ENCODE results near the gene KCNG4. TPM values are rescaled to one million over a fixed set of nuclear protein-coding genes. Genes with fewer than 3 reads are reported as not detected.

The KCNG4 gene
- total and polyA plus RNA-seq, 7 donors, result not detected

- 87 to 89% methylated on average over 10 of the region's 10 CpGs for WGBS, 2 donors
- Histone ChIP-seq H3K27ac (no peak overlapping the region), H3K9me3 (peaks cover 0 to 4% (median 0%) of the 10 kb centered on the region in 4 donors), H3K4me3 (no peak overlapping the region), H3K27me3 (peaks cover 0 to 7% (median 0%) of the 10 kb centered on the region in 3 donors), H3K4me1 (no peaks in the 10 kb centered on the region), H3K36me3 (no peaks in the 10 kb centered on the region)
- intact Hi-C loops (cut with DNase I), result no loop called here
- TF ChIP-seq EP300 (IDR thresholded peaks at IDR 0.05), result no peak
- TF ChIP-seq POLR2A (IDR thresholded peaks at IDR 0.05), result no peak
- TF ChIP-seq, protein P1, sequence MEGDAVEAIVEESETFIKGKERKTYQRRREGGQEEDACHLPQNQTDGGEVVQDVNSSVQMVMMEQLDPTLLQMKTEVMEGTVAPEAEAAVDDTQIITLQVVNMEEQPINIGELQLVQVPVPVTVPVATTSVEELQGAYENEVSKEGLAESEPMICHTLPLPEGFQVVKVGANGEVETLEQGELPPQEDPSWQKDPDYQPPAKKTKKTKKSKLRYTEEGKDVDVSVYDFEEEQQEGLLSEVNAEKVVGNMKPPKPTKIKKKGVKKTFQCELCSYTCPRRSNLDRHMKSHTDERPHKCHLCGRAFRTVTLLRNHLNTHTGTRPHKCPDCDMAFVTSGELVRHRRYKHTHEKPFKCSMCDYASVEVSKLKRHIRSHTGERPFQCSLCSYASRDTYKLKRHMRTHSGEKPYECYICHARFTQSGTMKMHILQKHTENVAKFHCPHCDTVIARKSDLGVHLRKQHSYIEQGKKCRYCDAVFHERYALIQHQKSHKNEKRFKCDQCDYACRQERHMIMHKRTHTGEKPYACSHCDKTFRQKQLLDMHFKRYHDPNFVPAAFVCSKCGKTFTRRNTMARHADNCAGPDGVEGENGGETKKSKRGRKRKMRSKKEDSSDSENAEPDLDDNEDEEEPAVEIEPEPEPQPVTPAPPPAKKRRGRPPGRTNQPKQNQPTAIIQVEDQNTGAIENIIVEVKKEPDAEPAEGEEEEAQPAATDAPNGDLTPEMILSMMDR (IDR thresholded peaks at IDR 0.05), result no peak
- TF ChIP-seq POLR2AphosphoS5 (IDR thresholded peaks at IDR 0.05), result no peak
- DNase-seq, result no peak
Observed at GRCh38 chr16:84245956-84246678, 6.3 kb upstream of the KCNG4 start.

- peaks cover 0 to 4% (median 0%) of the 10 kb centered on the region in 4 donors for H3K9me3 ChIP-seq
- 97 to 98% methylated on average over 2 of the region's 2 CpGs for WGBS, 2 donors
- no peaks in the 10 kb centered on the region for H3K4me1 ChIP-seq
- H3K27me3 ChIP-seq, result peaks cover 0 to 7% (median 0%) of the 10 kb centered on the region in 3 donors
- intact Hi-C loops (cut with DNase I), result no loop called here
- H3K4me3 ChIP-seq, result no peak overlapping the region
- H3K36me3 ChIP-seq, result no peaks in the 10 kb centered on the region
- no peak for DNase-seq
- no peak overlapping the region for H3K27ac ChIP-seq
- TF ChIP-seq POLR2A (IDR thresholded peaks at IDR 0.05) (no peak), EP300 (IDR thresholded peaks at IDR 0.05) (no peak), POLR2AphosphoS5 (IDR thresholded peaks at IDR 0.05) (no peak)
- TF ChIP-seq, protein P1 (IDR thresholded peaks at IDR 0.05), result no peak
Observed at GRCh38 chr16:84244728-84245127, 4.9 kb upstream of the KCNG4 start.

GRCh38 chr16:84243732-84244131 is 3.9 kb upstream of the KCNG4 start:
- 87 to 89% methylated on average over 1 of the region's 1 CpG for WGBS, 2 donors
- H3K4me1 ChIP-seq, result no peaks in the 10 kb centered on the region
- TF ChIP-seq, protein P1 (IDR thresholded peaks at IDR 0.05), result no peak
- TF ChIP-seq EP300 (IDR thresholded peaks at IDR 0.05) (no peak), POLR2A (IDR thresholded peaks at IDR 0.05) (no peak), POLR2AphosphoS5 (IDR thresholded peaks at IDR 0.05) (no peak)
- peaks cover 0 to 4% (median 0%) of the 10 kb centered on the region in 4 donors for H3K9me3 ChIP-seq
- intact Hi-C loops (cut with DNase I), result no loop called here
- no peak overlapping the region for H3K4me3 ChIP-seq
- DNase-seq, result no peak
- peaks cover 0 to 7% (median 0%) of the 10 kb centered on the region in 3 donors for H3K27me3 ChIP-seq
- H3K27ac ChIP-seq, result no peak overlapping the region
- no peaks in the 10 kb centered on the region for H3K36me3 ChIP-seq

DNA sequence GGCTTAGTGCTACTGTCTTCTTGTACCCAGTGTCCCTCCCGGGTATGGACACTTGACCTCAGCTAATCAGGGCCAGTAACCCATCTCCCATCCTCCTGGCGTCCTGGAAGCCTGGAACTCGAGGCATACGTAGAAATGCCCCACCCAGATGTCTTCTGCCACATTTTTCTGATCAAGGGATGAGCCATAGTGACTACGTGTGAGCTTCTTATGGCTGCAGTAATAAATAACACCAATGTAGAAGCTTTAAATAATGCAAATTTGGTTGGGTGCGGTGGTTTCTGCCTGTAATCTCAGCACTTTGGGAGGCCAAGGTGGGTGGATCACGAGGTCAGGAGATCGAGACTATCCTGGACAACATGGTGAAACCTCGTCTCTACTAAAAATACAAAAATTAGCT is 3.0 kb upstream of the KCNG4 start:
- no peaks in the 10 kb centered on the region for H3K36me3 ChIP-seq
- intact Hi-C loops (cut with DNase I), result no loop called here
- H3K27me3 ChIP-seq, result peaks cover 0 to 7% (median 0%) of the 10 kb centered on the region in 3 donors
- no peak for DNase-seq
- TF ChIP-seq POLR2A (IDR thresholded peaks at IDR 0.05), result no peak
- no peak for TF ChIP-seq EP300 (IDR thresholded peaks at IDR 0.05)
- TF ChIP-seq, protein P1 (IDR thresholded peaks at IDR 0.05), result no peak
- no peak for TF ChIP-seq POLR2AphosphoS5 (IDR thresholded peaks at IDR 0.05)
- peaks cover 0 to 4% (median 0%) of the 10 kb centered on the region in 4 donors for H3K9me3 ChIP-seq
- H3K27ac ChIP-seq, result no peak overlapping the region
- no peaks in the 10 kb centered on the region for H3K4me1 ChIP-seq
- 78 to 85% methylated on average over 9 of the region's 9 CpGs for WGBS, 2 donors
- no peak overlapping the region for H3K4me3 ChIP-seq
